H9 (cell line): ENCODE results near the gene TBC1D22A. TPM values are rescaled to one million over a fixed set of nuclear protein-coding genes. Genes with fewer than 3 reads are reported as not detected.

ENCODE experiments used
- DNase-seq: peaks from one replicate; pipeline ENCODE4 v3.0.0-alpha.2; 2017
- H2AFZ ChIP-seq: one replicate; pipeline ENCODE4 v1.6.1; 2013; ENCODE audit warnings: mild to moderate bottlenecking, low read length, control low read depth, moderate library complexity
- H2AK5ac ChIP-seq: 2 replicates; pipeline ENCODE4 v1.6.1; 2013; ENCODE audit warnings: low read length, control low read depth, mixed read lengths; ENCODE audit not compliant: insufficient read length
- H2BK120ac ChIP-seq: one replicate; pipeline ENCODE4 v1.6.1; 2013; ENCODE audit warnings: low read depth, mild to moderate bottlenecking, low read length, control low read depth, inconsistent platforms; ENCODE audit not compliant: poor library complexity, severe bottlenecking
- H2BK12ac ChIP-seq: 2 replicates; pipeline ENCODE4 v1.6.1; 2013; ENCODE audit warnings: low read length, control low read depth, mixed read lengths, low read depth; ENCODE audit not compliant: insufficient read length
- H2BK15ac ChIP-seq: 2 replicates; pipeline ENCODE4 v1.6.1; 2013; ENCODE audit warnings: low read depth, low read length, control low read depth
- H2BK20ac ChIP-seq: one replicate; pipeline ENCODE4 v1.6.1; 2013; ENCODE audit warnings: low read depth, mild to moderate bottlenecking, low read length, control low read depth, inconsistent platforms; ENCODE audit not compliant: poor library complexity, severe bottlenecking
- H2BK5ac ChIP-seq: 2 replicates; pipeline ENCODE4 v1.6.1; 2013; ENCODE audit warnings: low read length, control low read depth, mixed read lengths; ENCODE audit not compliant: insufficient read length
- H3K14ac ChIP-seq: 2 replicates; pipeline ENCODE4 v1.6.1; 2013; ENCODE audit warnings: low read length, control low read depth; ENCODE audit not compliant: insufficient read depth
- H3K18ac ChIP-seq: 2 replicates; pipeline ENCODE4 v1.6.1; 2013; ENCODE audit warnings: low read depth, mild to moderate bottlenecking, mixed read lengths, low read length, control low read depth; ENCODE audit not compliant: insufficient read length
- H3K23ac ChIP-seq: 2 replicates; pipeline ENCODE4 v1.6.1; 2013; ENCODE audit warnings: low read length, control low read depth, mixed read lengths, low read depth; ENCODE audit not compliant: insufficient read length
- H3K23me2 ChIP-seq: 2 replicates; pipeline ENCODE4 v1.6.1; 2013; ENCODE audit warnings: low read depth, mild to moderate bottlenecking, mixed read lengths, low read length, control low read depth; ENCODE audit not compliant: insufficient read length, poor library complexity, severe bottlenecking
- H3K27ac ChIP-seq: 2 replicates; pipeline ENCODE4 v1.5.1; 2013; ENCODE audit warnings: low read length, control low read depth, mixed read lengths, low read depth; ENCODE audit not compliant: insufficient read length
- H3K27me3 ChIP-seq: 2 replicates; pipeline ENCODE4 v1.6.1; 2013; ENCODE audit warnings: low read length, control low read depth, inconsistent platforms; ENCODE audit not compliant: insufficient read depth
- H3K4ac ChIP-seq: 2 replicates; pipeline ENCODE4 v1.6.1; 2013; ENCODE audit warnings: low read depth, mild to moderate bottlenecking, control low read depth, inconsistent platforms, low read length, moderate library complexity
- H3K4me1 ChIP-seq: 2 replicates; pipeline ENCODE4 v1.6.1; 2013; ENCODE audit warnings: low read length, control low read depth, inconsistent platforms; ENCODE audit not compliant: insufficient read depth
- H3K4me2 ChIP-seq: 2 replicates; pipeline ENCODE4 v1.6.1; 2013; ENCODE audit warnings: low read length, control low read depth, mixed read lengths; ENCODE audit not compliant: insufficient read length, insufficient read depth
- H3K56ac ChIP-seq: 2 replicates; pipeline ENCODE4 v1.6.1; 2013; ENCODE audit warnings: low read depth, mild to moderate bottlenecking, mixed read lengths, low read length, control low read depth; ENCODE audit not compliant: insufficient read length
- H3K79me1 ChIP-seq: 2 replicates; pipeline ENCODE4 v1.6.1; 2013; ENCODE audit warnings: low read depth, mild to moderate bottlenecking, moderate library complexity, low read length, control low read depth, inconsistent platforms; ENCODE audit not compliant: insufficient read depth, poor library complexity, severe bottlenecking
- H3K79me2 ChIP-seq: 2 replicates; pipeline ENCODE4 v1.6.1; 2013; ENCODE audit warnings: low read length, control low read depth, inconsistent platforms; ENCODE audit not compliant: insufficient read depth
- H3K9ac ChIP-seq: 2 replicates; pipeline ENCODE4 v1.6.1; 2013; ENCODE audit warnings: low read length, control low read depth, mixed read lengths; ENCODE audit not compliant: insufficient read length; ENCODE audit errors: extremely low read depth
- H3K9me3 ChIP-seq: one replicate; pipeline ENCODE4 v1.6.1; 2013; ENCODE audit warnings: low read depth, low read length, inconsistent platforms; ENCODE audit not compliant: control insufficient read depth
- H3T11ph ChIP-seq: one replicate; pipeline ENCODE4 v1.6.1; 2013; ENCODE audit warnings: mild to moderate bottlenecking, low read length, control low read depth, inconsistent platforms
- H4K20me1 ChIP-seq: one replicate; pipeline ENCODE4 v1.6.1; 2013; ENCODE audit not compliant: control insufficient read depth, insufficient read length, insufficient read depth
- H4K5ac ChIP-seq: 2 replicates; pipeline ENCODE4 v1.6.1; 2013; ENCODE audit warnings: low read depth, mild to moderate bottlenecking, mixed read lengths, low read length, control low read depth; ENCODE audit not compliant: insufficient read length
- H4K8ac ChIP-seq: replicated peaks from 2 replicates; pipeline ENCODE4 v1.6.1; 2013; ENCODE audit warnings: low read length, control low read depth, mixed read lengths, low read depth; ENCODE audit not compliant: insufficient read length
- H4K91ac ChIP-seq: 2 replicates; pipeline ENCODE4 v1.6.1; 2013; ENCODE audit warnings: low read depth, mild to moderate bottlenecking, moderate library complexity, mixed read lengths, low read length, control low read depth; ENCODE audit not compliant: insufficient read length
- H3K27ac Mint-ChIP-seq, 3 experiments: 2 replicates in 2 of 3; 3 replicates in 1 of 3; pipeline ENCODE4 v1.8.0; 2020 to 2021; ENCODE audit warnings: mixed read lengths in 3 of 3, mild to moderate bottlenecking in 1 of 3, moderate library complexity in 1 of 3
- H3K27me3 Mint-ChIP-seq: 2 replicates; pipeline ENCODE4 v1.8.0; 2021; ENCODE audit warnings: low read depth, mild to moderate bottlenecking, moderate library complexity, mixed read lengths
- H3K36me3 Mint-ChIP-seq, 3 experiments: 2 replicates in 2 of 3; 3 replicates in 1 of 3; pipeline ENCODE4 v1.8.0; 2020 to 2021; ENCODE audit warnings: low read depth in 3 of 3, mixed read lengths in 3 of 3; ENCODE audit not compliant: insufficient read depth in 1 of 3
- H3K4me1 Mint-ChIP-seq, 2 experiments: 2 replicates each; pipeline ENCODE4 v1.8.0; 2020; ENCODE audit warnings: mixed read lengths in 2 of 2
- H3K4me3 Mint-ChIP-seq, 2 experiments: 2 replicates in 1 of 2; 3 replicates in 1 of 2; pipeline ENCODE4 v1.8.0; 2020 to 2021; ENCODE audit warnings: mild to moderate bottlenecking in 2 of 2, mixed read lengths in 2 of 2, moderate library complexity in 1 of 2
- H3K9me3 Mint-ChIP-seq, 2 experiments: 2 replicates in 1 of 2; 3 replicates in 1 of 2; pipeline ENCODE4 v1.8.0; 2020; ENCODE audit warnings: mild to moderate bottlenecking in 2 of 2, mixed read lengths in 2 of 2, moderate library complexity in 1 of 2
- CTCF ChIP-seq: fragments of 200-600 bp; sonication (generic); conservative IDR thresholded peaks from 3 replicates; pipeline ENCODE4 v1.8.0; 2021; ENCODE audit warnings: antibody characterized with exemption, mild to moderate bottlenecking
- WGBS: extraction: QIAGEN DNeasy Blood & Tissue Kit; methylation state at CpG from one replicate; pipeline ENCODE4 v1.1.7; 2013; ENCODE audit warnings: missing lambda C conversion rate, low lambda C conversion rate, mixed read lengths; ENCODE audit not compliant: insufficient read length; ENCODE audit errors: extremely low coverage; 5-methylcytosine and 5-hydroxymethylcytosine counted together
- total RNA-seq: library from RNA; stranded (reverse); gene quantifications from 2 replicates; pipeline ENCODE4 v1.2.1, GENCODE V29; 2021

TBC1D22A gene
- total RNA-seq, 1 experiment from 2014 or later: 20.8 TPM

GRCh38 chr22:46833228-46833627, 70.8 kb downstream of the TBC1D22A start:
- no peaks in the 10 kb centered on the region; the same call in 1 of the 2 replicates for H3K27me3 Mint-ChIP-seq
- peak; percentile 67 for DNase-seq
- Histone ChIP-seq H2BK120ac (no peak overlapping the region), H3K9ac (no peak overlapping the region), H4K5ac (no peak overlapping the region), H3K23ac (no peak overlapping the region), H2BK12ac (no peak overlapping the region), H2AFZ (no peak overlapping the region), H4K20me1 (no peaks in the 10 kb centered on the region), H3K18ac (no peak overlapping the region), H2BK15ac (no peak overlapping the region), H2BK20ac (no peak overlapping the region), H3K23me2 (no peaks in the 10 kb centered on the region), H3K27me3 (no peaks in the 10 kb centered on the region), H3K4me1 (peaks cover 5% of the 10 kb centered on the region), H3K79me1 (no peaks in the 10 kb centered on the region), H4K8ac (no peak overlapping the region), H2BK5ac (no peak overlapping the region), H3K27ac (no peak overlapping the region), H3K9me3 (no peaks in the 10 kb centered on the region), H3K4me2 (no peak overlapping the region), H3K4ac (no peak overlapping the region), H3K14ac (no peak overlapping the region), H4K91ac (no peak overlapping the region), H3K56ac (no peak overlapping the region), H2AK5ac (no peak overlapping the region), H3K79me2 (no peaks in the 10 kb centered on the region), H3T11ph (no peak overlapping the region)
- peak; percentile 68 for TF ChIP-seq CTCF
- no CpG with 5 or more reads among the region's 6 CpGs for WGBS
- H3K36me3 Mint-ChIP-seq: peaks cover 31 to 40% (median 32%) of the 10 kb centered on the region in 3 experiments
- H3K27ac Mint-ChIP-seq: 0 out of 7 replicates have a peak overlapping the region, but pooled peaks of 1 of the 3 experiments have one; percentile 49
- H3K9me3 Mint-ChIP-seq: peaks cover 20 to 25% of the 10 kb centered on the region in 2 experiments
- H3K4me3 Mint-ChIP-seq: no peak overlapping the region
- peaks cover 18 to 20% of the 10 kb centered on the region in 2 experiments for H3K4me1 Mint-ChIP-seq
